A673 (cell line): ENCODE measurements around the gene GCAT. TPM values are rescaled to one million over a fixed set of nuclear protein-coding genes. Genes with fewer than 3 reads are reported as not detected.

Experiments
- BruUV-seq: library from RNA; stranded (reverse); fragments of 400-500 nt; replicated peaks from 2 replicates; lab custom pipeline; 2021; lab: Mats Ljungman, UMichigan
- CTCF ChIA-PET: fragments of 300-600 bp; sonication (Branson Sonifier 250); formaldehyde crosslinking; loops from one replicate; lab custom pipeline; 2022; ENCODE audit warnings: antibody characterized with exemption; lab: Charles Lee
- POLR2A ChIA-PET: fragments of 300-600 bp; sonication (Branson Sonifier 250); formaldehyde crosslinking; loops from one replicate; lab custom pipeline; 2022; ENCODE audit warnings: antibody characterized with exemption; ENCODE audit not compliant: low non-redundant PET; lab: Charles Lee
- DNase-seq: peaks from one replicate; pipeline ENCODE4 v3.0.0-alpha.2; 2015; ENCODE audit warnings: low spot score
- H3K27ac ChIP-seq: fragments of 200-600 bp; sonication (generic); 2 replicates; pipeline ENCODE4 v1.5.1; 2016; ENCODE audit warnings: mixed run types, low read depth, mild to moderate bottlenecking, mixed read lengths, antibody characterized with exemption, low read length; ENCODE audit not compliant: poor library complexity, severe bottlenecking
- H3K27me3 ChIP-seq: fragments of 200-600 bp; sonication (generic); replicated peaks from 2 replicates; pipeline ENCODE4 v1.6.1; 2017; ENCODE audit warnings: mixed run types, low read depth, mild to moderate bottlenecking, mixed read lengths, antibody characterized with exemption, low read length; ENCODE audit not compliant: insufficient read depth, poor library complexity
- H3K36me3 ChIP-seq: fragments of 200-600 bp; sonication (generic); 2 replicates; pipeline ENCODE4 v1.6.1; 2016; ENCODE audit warnings: mixed run types, mild to moderate bottlenecking, mixed read lengths, antibody characterized with exemption, low read length; ENCODE audit not compliant: insufficient read depth, poor library complexity, severe bottlenecking
- H3K4me1 ChIP-seq: fragments of 200-600 bp; sonication (generic); 2 replicates; pipeline ENCODE4 v1.6.1; 2017; ENCODE audit warnings: mixed run types, mild to moderate bottlenecking, mixed read lengths, antibody characterized with exemption, low read length; ENCODE audit not compliant: insufficient read depth, poor library complexity, severe bottlenecking
- H3K4me3 ChIP-seq: fragments of 200-600 bp; sonication (generic); 2 replicates; pipeline ENCODE4 v1.5.1; 2016; ENCODE audit warnings: low read depth, mixed run types, mild to moderate bottlenecking, mixed read lengths, low read length; ENCODE audit not compliant: poor library complexity, severe bottlenecking
- H3K9me3 ChIP-seq: fragments of 200-600 bp; sonication (generic); 2 replicates; pipeline ENCODE4 v1.6.1; 2016; ENCODE audit warnings: mixed run types, low read depth, mild to moderate bottlenecking, mixed read lengths, antibody characterized with exemption, low read length; ENCODE audit not compliant: poor library complexity, severe bottlenecking
- EZH2 ChIP-seq: fragments of 200-600 bp; sonication (generic); IDR thresholded peaks from 2 replicates; pipeline ENCODE4 v1.6.1; 2017; ENCODE audit warnings: borderline replicate concordance, low read depth, mild to moderate bottlenecking, mixed read lengths, antibody characterized with exemption, low read length; ENCODE audit not compliant: poor library complexity, severe bottlenecking
- intact Hi-C: fragments of 100-400 bp; cut with micrococcal nuclease; formaldehyde crosslinking; loops from one replicate; pipeline ENCODE4 v1.10.0; 2022; ENCODE audit not compliant: unreplicated experiment
- total RNA-seq: library from RNA; stranded (reverse); gene quantifications from 2 replicates; pipeline ENCODE4 v1.2.3, GENCODE V29; 2021
- TF ChIP-seq, protein P1 (sequence below): fragments of 300-800, 200-600 bp; sonication (generic); conservative IDR thresholded peaks from 2 replicates; pipeline ENCODE4 v1.5.1; 2017; ENCODE audit warnings: low read depth, mild to moderate bottlenecking, antibody characterized with exemption, low read length, moderate library complexity, mixed read lengths

The GCAT gene
- total RNA-seq, 1 experiment from 2014 or later = 21.4 TPM

DNA sequence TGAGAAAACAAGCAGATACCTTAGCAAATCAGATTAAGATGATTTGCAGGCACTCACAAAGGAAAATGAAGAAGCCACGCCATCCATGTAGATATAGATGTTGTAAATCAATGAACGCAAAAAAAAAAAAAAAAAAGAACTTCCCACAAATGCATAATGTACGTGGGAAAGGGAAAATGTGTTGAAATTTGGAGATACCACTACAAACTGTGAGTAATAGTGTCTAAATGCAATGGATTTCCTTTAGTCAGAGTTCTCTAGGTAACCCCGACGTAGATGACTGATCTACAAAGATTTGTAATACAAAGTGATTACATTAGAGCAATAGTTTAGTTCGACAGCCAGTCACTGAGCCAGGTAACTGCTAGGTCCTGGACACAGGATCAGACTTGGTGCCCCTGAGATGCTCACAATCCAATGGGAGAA lies 37.2 kb downstream of the GCAT start:
- no peaks in the 10 kb centered on the region for H3K4me1 ChIP-seq
- peaks cover 10% of the 10 kb centered on the region for H3K9me3 ChIP-seq
- peak overlapping the region; percentile 33 for H3K27ac ChIP-seq
- POLR2A ChIA-PET = no interaction called here
- intact Hi-C loops = no loop called here
- no peak for DNase-seq
- H3K36me3 ChIP-seq = no peaks in the 10 kb centered on the region
- H3K27me3 ChIP-seq = no peaks in the 10 kb centered on the region
- H3K4me3 ChIP-seq = peak overlapping the region; percentile 79
- CTCF ChIA-PET = interaction anchor here (0.5 to 1.0 kb wide), 2 partner anchors 27 to 232 kb away, joined by 3 read pairs; no protein-coding TSS in a partner anchor
- TF ChIP-seq, protein P1, sequence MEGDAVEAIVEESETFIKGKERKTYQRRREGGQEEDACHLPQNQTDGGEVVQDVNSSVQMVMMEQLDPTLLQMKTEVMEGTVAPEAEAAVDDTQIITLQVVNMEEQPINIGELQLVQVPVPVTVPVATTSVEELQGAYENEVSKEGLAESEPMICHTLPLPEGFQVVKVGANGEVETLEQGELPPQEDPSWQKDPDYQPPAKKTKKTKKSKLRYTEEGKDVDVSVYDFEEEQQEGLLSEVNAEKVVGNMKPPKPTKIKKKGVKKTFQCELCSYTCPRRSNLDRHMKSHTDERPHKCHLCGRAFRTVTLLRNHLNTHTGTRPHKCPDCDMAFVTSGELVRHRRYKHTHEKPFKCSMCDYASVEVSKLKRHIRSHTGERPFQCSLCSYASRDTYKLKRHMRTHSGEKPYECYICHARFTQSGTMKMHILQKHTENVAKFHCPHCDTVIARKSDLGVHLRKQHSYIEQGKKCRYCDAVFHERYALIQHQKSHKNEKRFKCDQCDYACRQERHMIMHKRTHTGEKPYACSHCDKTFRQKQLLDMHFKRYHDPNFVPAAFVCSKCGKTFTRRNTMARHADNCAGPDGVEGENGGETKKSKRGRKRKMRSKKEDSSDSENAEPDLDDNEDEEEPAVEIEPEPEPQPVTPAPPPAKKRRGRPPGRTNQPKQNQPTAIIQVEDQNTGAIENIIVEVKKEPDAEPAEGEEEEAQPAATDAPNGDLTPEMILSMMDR = no peak
- TF ChIP-seq EZH2 = no peak
- BruUV-seq = no TSS peak

DNA sequence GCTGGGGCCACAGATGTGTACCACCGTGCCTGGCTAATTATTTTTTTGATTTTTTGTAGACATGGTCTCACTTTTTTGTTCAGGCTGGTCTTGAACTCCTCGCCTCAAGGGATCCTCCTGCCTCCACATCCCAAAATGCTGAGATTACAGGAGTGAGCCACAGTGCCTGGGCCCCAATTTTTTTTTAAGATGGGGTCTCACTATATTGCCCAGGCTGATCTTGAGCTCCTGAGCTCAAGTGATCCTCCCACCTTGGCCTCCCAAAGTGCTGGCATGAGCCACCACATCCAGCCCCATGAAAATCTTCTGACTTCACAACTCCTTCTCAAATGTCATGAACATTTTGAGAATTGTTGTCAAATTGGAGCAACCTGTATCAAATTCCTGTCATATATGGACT lies 38.7 kb downstream of the GCAT start:
- Histone ChIP-seq H3K27me3 (no peaks in the 10 kb centered on the region), H3K4me3 (no peak overlapping the region), H3K27ac (no peak overlapping the region), H3K9me3 (peaks cover 10% of the 10 kb centered on the region), H3K4me1 (peaks cover 9% of the 10 kb centered on the region), H3K36me3 (peaks cover 12% of the 10 kb centered on the region)
- DNase-seq = no peak
- intact Hi-C loops = no loop called here
- POLR2A ChIA-PET = no interaction called here
- no peak for TF ChIP-seq EZH2
- TF ChIP-seq, protein P1 = no peak
- BruUV-seq = no TSS peak
- CTCF ChIA-PET = no interaction called here

DNA sequence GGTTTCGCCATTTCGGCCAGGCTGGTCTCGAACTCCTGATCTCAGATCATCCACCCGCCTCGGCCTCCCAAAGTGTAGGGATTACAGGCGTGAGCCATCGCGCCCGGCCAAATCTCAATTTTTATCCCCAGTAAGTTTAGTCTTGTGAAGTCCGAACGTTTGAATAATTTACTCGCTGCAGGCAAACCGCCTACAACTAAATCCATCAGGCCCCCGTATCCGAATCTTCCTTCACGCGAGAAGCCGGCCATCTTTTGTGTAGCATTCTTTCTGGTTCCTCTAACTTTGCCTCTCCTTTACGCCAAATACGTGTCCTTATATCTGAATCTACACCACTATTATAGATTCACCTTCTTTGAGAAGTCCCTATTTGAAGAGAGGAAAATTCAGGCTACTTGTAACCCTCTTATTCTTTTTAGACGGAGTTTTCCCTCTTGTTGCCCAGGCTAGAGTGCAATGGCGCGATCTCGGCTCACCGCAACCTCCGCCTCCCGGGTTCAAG lies 40.9 kb downstream of the GCAT start:
- Histone ChIP-seq H3K27ac (peak overlapping the region; percentile 82), H3K4me1 (peaks cover 9% of the 10 kb centered on the region), H3K36me3 (peaks cover 34% of the 10 kb centered on the region), H3K27me3 (no peaks in the 10 kb centered on the region), H3K4me3 (peak overlapping the region; percentile 86), H3K9me3 (peaks cover 10% of the 10 kb centered on the region)
- ChIA-PET CTCF (no interaction called here), POLR2A (interaction anchor here (0.7 kb wide), 1 partner anchor 15 kb away, joined by 12 read pairs; no protein-coding TSS in a partner anchor)
- peak; percentile 57 for DNase-seq
- intact Hi-C loops = no loop called here
- BruUV-seq = TSS peak; percentile 87
- TF ChIP-seq EZH2 = no peak
